VCaP (cell line): Measurements from ENCODE around the gene YY1AP1.
"Not testable (repeated sequence)": the region's sequence is repeated elsewhere in the genome, so short reads cannot be mapped to it uniquely, and the experiment has no call there.

Experiments
- H3K27ac ChIP-seq: fragments of 450-650 bp; 2 replicates; pipeline ENCODE4 v1.5.1; 2017
- TF ChIP-seq, protein P1 (sequence below): fragments of 450-650 bp; conservative IDR thresholded peaks from 2 replicates; pipeline ENCODE4 v1.5.1; 2017; ENCODE audit warnings: mild to moderate bottlenecking, moderate library complexity

The YY1AP1 gene

GRCh38 chr1:155681776-155682175 lies 6.8 kb downstream of the YY1AP1 start:
- TF ChIP-seq, protein P1, sequence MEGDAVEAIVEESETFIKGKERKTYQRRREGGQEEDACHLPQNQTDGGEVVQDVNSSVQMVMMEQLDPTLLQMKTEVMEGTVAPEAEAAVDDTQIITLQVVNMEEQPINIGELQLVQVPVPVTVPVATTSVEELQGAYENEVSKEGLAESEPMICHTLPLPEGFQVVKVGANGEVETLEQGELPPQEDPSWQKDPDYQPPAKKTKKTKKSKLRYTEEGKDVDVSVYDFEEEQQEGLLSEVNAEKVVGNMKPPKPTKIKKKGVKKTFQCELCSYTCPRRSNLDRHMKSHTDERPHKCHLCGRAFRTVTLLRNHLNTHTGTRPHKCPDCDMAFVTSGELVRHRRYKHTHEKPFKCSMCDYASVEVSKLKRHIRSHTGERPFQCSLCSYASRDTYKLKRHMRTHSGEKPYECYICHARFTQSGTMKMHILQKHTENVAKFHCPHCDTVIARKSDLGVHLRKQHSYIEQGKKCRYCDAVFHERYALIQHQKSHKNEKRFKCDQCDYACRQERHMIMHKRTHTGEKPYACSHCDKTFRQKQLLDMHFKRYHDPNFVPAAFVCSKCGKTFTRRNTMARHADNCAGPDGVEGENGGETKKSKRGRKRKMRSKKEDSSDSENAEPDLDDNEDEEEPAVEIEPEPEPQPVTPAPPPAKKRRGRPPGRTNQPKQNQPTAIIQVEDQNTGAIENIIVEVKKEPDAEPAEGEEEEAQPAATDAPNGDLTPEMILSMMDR = no peak
- no peak overlapping the region for H3K27ac ChIP-seq

GRCh38 chr1:155680531-155680930 lies 8.0 kb downstream of the YY1AP1 start:
- TF ChIP-seq, protein P1 = no peak
- H3K27ac ChIP-seq = no peak overlapping the region

GRCh38 chr1:155678992-155679391 lies 9.6 kb downstream of the YY1AP1 start:
- H3K27ac ChIP-seq = not testable (repeated sequence)

- TF ChIP-seq, protein P1 = no peak
- no peak overlapping the region for H3K27ac ChIP-seq
These were observed 10.5 kb downstream of the YY1AP1 start for GRCh38 chr1:155678027-155678426.

- no peak overlapping the region for H3K27ac ChIP-seq
- TF ChIP-seq, protein P1 = no peak
These were observed 15.6 kb downstream of the YY1AP1 start for GRCh38 chr1:155673003-155673402.

- TF ChIP-seq, protein P1 = no peak
- no peak overlapping the region for H3K27ac ChIP-seq
These were observed 16.8 kb downstream of the YY1AP1 start for GRCh38 chr1:155671750-155672149.

DNA sequence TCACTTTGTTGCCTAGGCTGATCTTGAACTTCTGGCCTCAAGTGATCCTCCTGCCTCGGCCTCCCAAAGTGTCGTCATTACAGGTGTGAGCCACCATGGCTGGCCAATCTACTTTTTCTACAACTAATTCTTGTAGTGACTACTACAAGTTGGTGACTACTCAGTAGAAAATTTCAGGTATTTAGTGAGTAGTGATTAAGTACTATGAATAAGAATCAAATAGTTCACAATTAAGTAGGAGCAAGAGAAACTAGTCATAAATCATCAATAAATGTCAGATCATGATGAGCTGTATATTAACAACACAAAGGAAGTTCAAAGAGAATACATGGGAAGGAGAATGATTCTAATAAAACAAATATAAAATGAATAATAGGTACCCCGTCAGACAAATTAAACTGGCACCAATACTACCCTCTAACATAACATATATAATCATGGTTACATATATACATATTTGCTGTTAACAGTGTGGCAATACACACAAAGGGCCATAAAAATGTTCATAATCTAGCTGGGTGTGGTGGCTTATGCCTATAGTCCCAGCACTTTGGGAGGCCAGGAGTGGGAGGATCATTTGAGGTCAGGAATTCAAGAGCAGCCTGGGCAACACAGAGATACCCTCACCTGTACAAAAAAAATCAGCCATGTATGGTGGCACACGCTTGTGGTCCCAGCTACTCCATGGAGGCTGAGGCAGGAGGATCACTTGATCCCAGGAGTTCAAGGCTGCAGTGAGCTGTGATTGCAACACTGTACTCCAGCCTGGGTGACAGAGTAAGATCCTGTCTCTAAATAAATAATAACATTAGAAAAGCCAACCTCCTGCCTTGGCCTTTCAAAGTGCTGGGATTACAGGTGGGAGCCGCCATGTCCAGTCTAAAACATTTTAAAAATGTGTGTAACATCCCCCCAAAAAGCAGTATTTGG lies 19.1 kb downstream of the YY1AP1 start:
- TF ChIP-seq, protein P1 = no peak
- H3K27ac ChIP-seq = no peak overlapping the region

GRCh38 chr1:155661239-155661638 lies 27.3 kb downstream of the YY1AP1 start:
- H3K27ac ChIP-seq = not testable (repeated sequence)
